Measurements from ENCODE around the gene KCNG2. TPM values are rescaled to one million over a fixed set of nuclear protein-coding genes. Genes with fewer than 3 reads are reported as not detected.

Gene KCNG2
- polyA plus RNA-seq, 1 of the 3 experiments (the other 2 are of a cell fraction) = not detected

- no peak overlapping the region for H3K4me3 ChIP-seq (ENCODE audit: low read depth in 2 of 2, low read length in 1 of 2)
- POLR2A ChIA-PET = no interaction called here
Measured at GRCh38 chr18:79789901-79790890, 7.5 kb upstream of the KCNG2 start.

More at GRCh38 chr18:79789901-79790890, 7.5 kb upstream of the KCNG2 start:
- H3K9me2 ChIP-seq = no peaks in the 10 kb centered on the region
- no peaks in the 10 kb centered on the region for H4K20me1 ChIP-seq (ENCODE audit: insufficient read depth)
- no peak overlapping the region for H3K4me2 ChIP-seq
- no peaks in the 10 kb centered on the region for H3K9me3 ChIP-seq
- peaks cover 0 to 4% of the 10 kb centered on the region in 2 experiments; a peak in 1 of 4 replicates for H3K4me1 ChIP-seq (ENCODE audit: control insufficient read depth in 1 of 2, insufficient read depth in 2 of 2, low read depth in 1 of 2, low read length in 1 of 2)
- H3F3A ChIP-seq (replicated peaks; ENCODE audit: insufficient read depth) = no peaks in the 10 kb centered on the region
- no peak overlapping the region for H3K9ac ChIP-seq
- no peak for DNase-seq
- CTCF ChIA-PET = no interaction called here
- peaks cover 74% of the 10 kb centered on the region for H3K27me3 ChIP-seq (ENCODE audit: insufficient read depth)
- H3K36me3 ChIP-seq (replicated peaks in 1 of 2; ENCODE audit: control insufficient read depth in 1 of 2, insufficient read depth in 2 of 2, low read length in 1 of 2) = no peaks in the 10 kb centered on the region
- H3K79me2 ChIP-seq (ENCODE audit: insufficient read depth) = no peaks in the 10 kb centered on the region
- WGBS (ENCODE audit: low lambda C conversion rate) = 45% methylated on average over 34 of the region's 46 CpGs
- TF ChIP-seq ZBTB33 (IDR thresholded peaks at IDR 0.05; ENCODE audit: borderline replicate concordance, low read depth) (no peak), EZH2phosphoT487 (IDR thresholded peaks at IDR 0.05; ENCODE audit: borderline replicate concordance, low read depth) (no peak), SMC3 (IDR thresholded peaks at IDR 0.05; ENCODE audit: low read depth, low read length) (no peak), ELF1 (IDR thresholded peaks at IDR 0.05) (no peak), RXRA (IDR thresholded peaks at IDR 0.05; ENCODE audit: borderline replicate concordance, low read depth) (no peak), TCF12 (IDR thresholded peaks at IDR 0.05) (no peak), NFIC (IDR thresholded peaks at IDR 0.05; ENCODE audit: borderline replicate concordance) (no peak), USF2 (IDR thresholded peaks at IDR 0.05; ENCODE audit: borderline replicate concordance, low read depth, low read length) (no peak), MAX (IDR thresholded peaks at IDR 0.05; ENCODE audit: low read depth) (no peak), PBX3 (IDR thresholded peaks at IDR 0.05) (no peak), FOXM1 (IDR thresholded peaks at IDR 0.05; ENCODE audit: low read depth) (no peak), MXI1 (IDR thresholded peaks at IDR 0.05; ENCODE audit: low read depth, low read length) (no peak), CTCF (IDR thresholded peaks at IDR 0.05) (no peak), EP300 (IDR thresholded peaks at IDR 0.05; ENCODE audit: borderline replicate concordance in 1 of 2, low read depth in 1 of 2, low read length in 1 of 2) (no peak)
- TF ChIP-seq, protein P1, sequence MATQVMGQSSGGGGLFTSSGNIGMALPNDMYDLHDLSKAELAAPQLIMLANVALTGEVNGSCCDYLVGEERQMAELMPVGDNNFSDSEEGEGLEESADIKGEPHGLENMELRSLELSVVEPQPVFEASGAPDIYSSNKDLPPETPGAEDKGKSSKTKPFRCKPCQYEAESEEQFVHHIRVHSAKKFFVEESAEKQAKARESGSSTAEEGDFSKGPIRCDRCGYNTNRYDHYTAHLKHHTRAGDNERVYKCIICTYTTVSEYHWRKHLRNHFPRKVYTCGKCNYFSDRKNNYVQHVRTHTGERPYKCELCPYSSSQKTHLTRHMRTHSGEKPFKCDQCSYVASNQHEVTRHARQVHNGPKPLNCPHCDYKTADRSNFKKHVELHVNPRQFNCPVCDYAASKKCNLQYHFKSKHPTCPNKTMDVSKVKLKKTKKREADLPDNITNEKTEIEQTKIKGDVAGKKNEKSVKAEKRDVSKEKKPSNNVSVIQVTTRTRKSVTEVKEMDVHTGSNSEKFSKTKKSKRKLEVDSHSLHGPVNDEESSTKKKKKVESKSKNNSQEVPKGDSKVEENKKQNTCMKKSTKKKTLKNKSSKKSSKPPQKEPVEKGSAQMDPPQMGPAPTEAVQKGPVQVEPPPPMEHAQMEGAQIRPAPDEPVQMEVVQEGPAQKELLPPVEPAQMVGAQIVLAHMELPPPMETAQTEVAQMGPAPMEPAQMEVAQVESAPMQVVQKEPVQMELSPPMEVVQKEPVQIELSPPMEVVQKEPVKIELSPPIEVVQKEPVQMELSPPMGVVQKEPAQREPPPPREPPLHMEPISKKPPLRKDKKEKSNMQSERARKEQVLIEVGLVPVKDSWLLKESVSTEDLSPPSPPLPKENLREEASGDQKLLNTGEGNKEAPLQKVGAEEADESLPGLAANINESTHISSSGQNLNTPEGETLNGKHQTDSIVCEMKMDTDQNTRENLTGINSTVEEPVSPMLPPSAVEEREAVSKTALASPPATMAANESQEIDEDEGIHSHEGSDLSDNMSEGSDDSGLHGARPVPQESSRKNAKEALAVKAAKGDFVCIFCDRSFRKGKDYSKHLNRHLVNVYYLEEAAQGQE (IDR thresholded peaks at IDR 0.05; ENCODE audit: low read depth, low read length) = no peak
- TF ChIP-seq, protein P2, sequence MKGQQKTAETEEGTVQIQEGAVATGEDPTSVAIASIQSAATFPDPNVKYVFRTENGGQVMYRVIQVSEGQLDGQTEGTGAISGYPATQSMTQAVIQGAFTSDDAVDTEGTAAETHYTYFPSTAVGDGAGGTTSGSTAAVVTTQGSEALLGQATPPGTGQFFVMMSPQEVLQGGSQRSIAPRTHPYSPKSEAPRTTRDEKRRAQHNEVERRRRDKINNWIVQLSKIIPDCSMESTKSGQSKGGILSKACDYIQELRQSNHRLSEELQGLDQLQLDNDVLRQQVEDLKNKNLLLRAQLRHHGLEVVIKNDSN (IDR thresholded peaks at IDR 0.05; ENCODE audit: borderline replicate concordance, low read depth) = no peak
- H3K27ac ChIP-seq (ENCODE audit: low read depth in 2 of 2, low read length in 1 of 2) = no peak overlapping the region
- H2AFZ ChIP-seq (ENCODE audit: low read depth) = no peak overlapping the region

Data from SK-N-SH (cell line).